NCI-H2107 treated with DMSO at 0.1 percent for 48 hours (cell line): ENCODE results near the gene HDAC5.
"Not testable (repeated sequence)": the region's sequence is repeated elsewhere in the genome, so short reads cannot be mapped to it uniquely, and the experiment has no call there.

Source experiments
- DNase-seq: peaks from one replicate; lab custom pipeline; 2025; ENCODE audit not compliant: unreplicated experiment; lab: John Stamatoyannopoulos, UW

Gene HDAC5

GRCh38 chr17:44037471-44037870, 86.0 kb downstream of the HDAC5 start:
- no peak for DNase-seq

- not testable (repeated sequence) for DNase-seq
Measured at GRCh38 chr17:44034688-44035087, 88.8 kb downstream of the HDAC5 start.

GRCh38 chr17:44033861-44034408, 89.5 kb downstream of the HDAC5 start:
- DNase-seq, result no peak

GRCh38 chr17:44030482-44030881, 93.0 kb downstream of the HDAC5 start:
- DNase-seq, result no peak

- DNase-seq, result no peak
Measured at GRCh38 chr17:44029736-44030135, 93.7 kb downstream of the HDAC5 start.
